Peyer's patch (tissue), 4 donors: ENCODE data around the gene BBOF1. TPM values are rescaled to one million over a fixed set of nuclear protein-coding genes. Genes with fewer than 3 reads are reported as not detected.
"Not testable (repeated sequence)": the region's sequence is repeated elsewhere in the genome, so short reads cannot be mapped to it uniquely, and the experiment has no call there.

ENCODE experiments used
- DNase-seq, 3 donors: peaks; one replicate each; pipeline ENCODE4 v3.0.0-alpha.2; 2017 to 2019
- H3K27ac ChIP-seq, 4 donors: fragments of 200-600 bp; sonication (generic); one replicate each; pipeline ENCODE4 v1.5.1; 2016 to 2019
- H3K27me3 ChIP-seq, 2 donors: fragments of 200-600 bp; sonication (generic); one replicate each; pipeline ENCODE4 v1.5.1; 2019
- H3K36me3 ChIP-seq, 3 donors: fragments of 200-600 bp; sonication (generic); one replicate each; pipeline ENCODE4 v1.5.1; 2016 to 2019
- H3K4me1 ChIP-seq, 4 donors: fragments of 200-600 bp; sonication (generic); one replicate each; pipeline ENCODE4 v1.5.1; 2016 to 2019
- H3K4me3 ChIP-seq, 4 donors: fragments of 200-600 bp; sonication (generic); 1 replicate in 3 of 4; 2 replicates in 1 of 4; pipeline ENCODE4 v1.5.1; 2016 to 2019; ENCODE audit warnings: mild to moderate bottlenecking in 1 of 4
- H3K9me3 ChIP-seq, 4 donors: fragments of 200-600 bp; sonication (generic); one replicate each; pipeline ENCODE4 v1.5.1; 2016 to 2019; ENCODE audit warnings: mild to moderate bottlenecking in 1 of 4
- CTCF ChIP-seq, 6 experiments: fragments of 450-650 bp in 4 of 6; fragments of 200-600 bp in 2 of 6; sonication (generic) in 1 of 6; IDR thresholded peaks; one replicate each; pipeline ENCODE4 v1.5.1; 2017 to 2019; ENCODE audit warnings: antibody characterized with exemption in 6 of 6, mild to moderate bottlenecking in 3 of 6, moderate library complexity in 1 of 6
- POLR2A ChIP-seq, 2 donors: fragments of 450-650 bp; IDR thresholded peaks; one replicate each; pipeline ENCODE4 v1.5.1; 2017; ENCODE audit warnings: antibody characterized with exemption in 2 of 2, mild to moderate bottlenecking in 2 of 2, moderate library complexity in 2 of 2
- total RNA-seq, 4 donors: library from RNA; depleted of rRNA; stranded (reverse); fragments of >200 nt; gene quantifications; one replicate each; pipeline ENCODE4 v1.1.0, GENCODE V29; 2016

The BBOF1 gene
- 1 to 10 TPM in 3 of 4 donors, under 1 TPM in 1; 0.53 to 5.3 (median 3.0) TPM for total RNA-seq

- peak in 3 of 6 experiments; percentile 31 to 40 (median 35) for TF ChIP-seq CTCF (IDR thresholded peaks at IDR 0.05)
- peak; percentile 91 to 96 for TF ChIP-seq POLR2A (IDR thresholded peaks at IDR 0.05)
- no peaks in the 10 kb centered on the region for H3K27me3 ChIP-seq
- H3K36me3 ChIP-seq = no peaks in the 10 kb centered on the region
- peaks cover 0 to 23% (median 4%) of the 10 kb centered on the region in 4 donors for H3K4me1 ChIP-seq
- peak within 1 kb of the TSS; percentile 59 to 91 (median 78) for H3K4me3 ChIP-seq
- H3K9me3 ChIP-seq = no peaks in the 10 kb centered on the region
- H3K27ac ChIP-seq = peak within 1 kb of the TSS; percentile 82 to 100 (median 96)
- DNase-seq = peak; percentile 74 to 92 (median 91)
These were observed at the start of gene BBOF1, which contains the start of gene ENTPD5 for GRCh38 chr14:74018586-74019407. Gene BBOF1 (plus strand): TSS chr14:74019349. CDS start chr14:74019479, 130 bp downstream. Gene ENTPD5 (minus strand): TSS chr14:74019288. CDS start chr14:73988102, 31,186 bp downstream.

- no peaks in the 10 kb centered on the region for H3K27me3 ChIP-seq
- no peak overlapping the region for H3K27ac ChIP-seq
- H3K36me3 ChIP-seq = peaks cover 0 to 67% (median 0%) of the 10 kb centered on the region in 3 donors
- H3K9me3 ChIP-seq = no peaks in the 10 kb centered on the region
- peaks cover 0 to 31% (median 0%) of the 10 kb centered on the region in 4 donors for H3K4me1 ChIP-seq
- DNase-seq = no peak
- no peak overlapping the region for H3K4me3 ChIP-seq
- TF ChIP-seq CTCF (IDR thresholded peaks at IDR 0.05) (no peak), POLR2A (IDR thresholded peaks at IDR 0.05) (no peak)
These were observed 45.7 kb upstream of the BBOF1 start for GRCh38 chr14:73973497-73973896.

GRCh38 chr14:73976125-73976524 is 43.0 kb upstream of the BBOF1 start:
- Histone ChIP-seq H3K4me3 (no peak overlapping the region), H3K4me1 (peaks cover 0 to 31% (median 0%) of the 10 kb centered on the region in 4 donors), H3K36me3 (peaks cover 0 to 51% (median 0%) of the 10 kb centered on the region in 3 donors), H3K27me3 (no peaks in the 10 kb centered on the region), H3K9me3 (no peaks in the 10 kb centered on the region), H3K27ac (peak overlapping the region in 2 of 4 donors; percentile 59 to 64)
- TF ChIP-seq POLR2A (IDR thresholded peaks at IDR 0.05) (peak in 1 of 2 donors; percentile 42), CTCF (IDR thresholded peaks at IDR 0.05) (no peak)
- peak in 2 of 3 donors; percentile 69 to 84 for DNase-seq

GRCh38 chr14:73977896-73978295 is 41.3 kb upstream of the BBOF1 start:
- peaks cover 0 to 38% (median 0%) of the 10 kb centered on the region in 3 donors for H3K36me3 ChIP-seq
- no peaks in the 10 kb centered on the region for H3K9me3 ChIP-seq
- no peak for DNase-seq
- TF ChIP-seq CTCF (IDR thresholded peaks at IDR 0.05) = no peak
- TF ChIP-seq POLR2A (IDR thresholded peaks at IDR 0.05) = no peak
- H3K27me3 ChIP-seq = no peaks in the 10 kb centered on the region
- no peak overlapping the region for H3K4me3 ChIP-seq
- H3K27ac ChIP-seq = peak overlapping the region in 2 of 4 donors; percentile 27 to 35
- H3K4me1 ChIP-seq = peaks cover 0 to 26% (median 0%) of the 10 kb centered on the region in 4 donors

GRCh38 chr14:73988065-73988464 is 31.1 kb upstream of the BBOF1 start:
- Histone ChIP-seq H3K4me1 (no peaks in the 10 kb centered on the region), H3K9me3 (no peaks in the 10 kb centered on the region), H3K27ac (no peak overlapping the region), H3K36me3 (peaks cover 0 to 37% (median 3%) of the 10 kb centered on the region in 3 donors), H3K4me3 (no peak overlapping the region), H3K27me3 (no peaks in the 10 kb centered on the region)
- TF ChIP-seq POLR2A (IDR thresholded peaks at IDR 0.05) = no peak
- no peak for TF ChIP-seq CTCF (IDR thresholded peaks at IDR 0.05)
- DNase-seq = no peak

GRCh38 chr14:73988656-73989055 is 30.5 kb upstream of the BBOF1 start:
- not testable (repeated sequence) for H3K27ac ChIP-seq, H3K27me3 ChIP-seq, H3K9me3 ChIP-seq, H3K4me1 ChIP-seq, DNase-seq, H3K4me3 ChIP-seq
- H3K36me3 ChIP-seq = peaks cover 0 to 32% (median 3%) of the 10 kb centered on the region in 3 donors
